Transverse colon (tissue), 4 donors: Measurements from ENCODE around the gene NAA80. TPM values are rescaled to one million over a fixed set of nuclear protein-coding genes. Genes with fewer than 3 reads are reported as not detected.

Experiments
- DNase-seq: peaks from one replicate; pipeline ENCODE4 v3.0.0-alpha.2; 2019
- H3K27ac ChIP-seq, 4 donors: fragments of 200-600 bp; sonication (generic); 2 replicates each; pipeline ENCODE4 v1.5.1; 2016 to 2018; ENCODE audit warnings: inconsistent platforms in 4 of 4
- H3K27me3 ChIP-seq: fragments of 200-600 bp; sonication (generic); 2 replicates; pipeline ENCODE4 v1.5.1; 2017; ENCODE audit warnings: inconsistent platforms
- H3K36me3 ChIP-seq, 4 donors: fragments of 200-600 bp; sonication (generic); 2 replicates each; pipeline ENCODE4 v1.5.1; 2017 to 2019; ENCODE audit warnings: inconsistent platforms in 4 of 4
- H3K4me1 ChIP-seq, 4 donors: fragments of 200-600 bp; sonication (generic); 2 replicates each; pipeline ENCODE4 v1.5.1; 2017 to 2020; ENCODE audit warnings: inconsistent platforms in 4 of 4
- H3K4me3 ChIP-seq, 4 donors: fragments of 200-600 bp; sonication (generic); 1 replicate in 1 of 4; 2 replicates in 3 of 4; pipeline versions ENCODE4 v1.5.1 to v1.6.1; 2017 to 2019; ENCODE audit warnings: inconsistent platforms in 4 of 4
- H3K9me3 ChIP-seq, 2 donors: fragments of 200-600 bp; sonication (generic); 2 replicates each; pipeline ENCODE4 v1.5.1; 2017 to 2019; ENCODE audit warnings: inconsistent platforms in 2 of 2
- CTCF ChIP-seq, 5 experiments: fragments of 200-600 bp in 3 of 5; fragments of 450-650 bp in 2 of 5; sonication (generic) in 3 of 5; IDR thresholded peaks; 1 replicate in 2 of 5; 2 replicates in 3 of 5; pipeline ENCODE4 v1.5.1; 2016 to 2017; ENCODE audit warnings: antibody characterized with exemption in 5 of 5, inconsistent platforms in 3 of 5, mild to moderate bottlenecking in 2 of 5, moderate library complexity in 1 of 5
- EP300 ChIP-seq: sonication (generic); formaldehyde crosslinking; IDR thresholded peaks from one replicate; pipeline ENCODE4 v1.6.1; 2017; ENCODE audit warnings: antibody characterized with exemption, low read depth
- POLR2A ChIP-seq: fragments of 450-650 bp; IDR thresholded peaks from one replicate; pipeline ENCODE4 v1.6.1; 2016; ENCODE audit warnings: antibody characterized with exemption, mild to moderate bottlenecking, moderate library complexity
- POLR2AphosphoS5 ChIP-seq, 3 donors: sonication (generic); formaldehyde crosslinking; IDR thresholded peaks; one replicate each; pipeline ENCODE4 v1.6.1; 2016; ENCODE audit warnings: antibody characterized with exemption in 3 of 3
- WGBS, 2 donors: methylation state at CpG; one replicate each; pipeline ENCODE4 v1.1.5; 2018; ENCODE audit warnings: low coverage in 1 of 2; 5-methylcytosine and 5-hydroxymethylcytosine counted together
- in situ Hi-C, 4 donors: fragments of 200-750 bp; cut with MboI; loops; one replicate each; pipeline versions ENCODE4 v1.15.0 to v1.15.1; 2017; ENCODE audit warnings: low sequenced_read_pairs in 3 of 4, low pct_ligation_motif_present in 1 of 4, low pct_unique_long_range_greater_than_20kb in 1 of 4
- intact Hi-C: fragments of 100-400 bp; cut with DNase I; formaldehyde crosslinking; loops from one replicate; pipeline ENCODE4 v1.15.1; 2023; ENCODE audit warnings: low total_unique reads
- total RNA-seq, 4 donors: library from RNA; depleted of rRNA; stranded (reverse); fragments of >200 nt; gene quantifications; one replicate each; pipeline ENCODE4 v1.1.0, GENCODE V29; 2016

NAA80 gene
- total RNA-seq, 4 donors from 2014 or later = 5.2 to 13.0 (median 7.8) TPM

DNA sequence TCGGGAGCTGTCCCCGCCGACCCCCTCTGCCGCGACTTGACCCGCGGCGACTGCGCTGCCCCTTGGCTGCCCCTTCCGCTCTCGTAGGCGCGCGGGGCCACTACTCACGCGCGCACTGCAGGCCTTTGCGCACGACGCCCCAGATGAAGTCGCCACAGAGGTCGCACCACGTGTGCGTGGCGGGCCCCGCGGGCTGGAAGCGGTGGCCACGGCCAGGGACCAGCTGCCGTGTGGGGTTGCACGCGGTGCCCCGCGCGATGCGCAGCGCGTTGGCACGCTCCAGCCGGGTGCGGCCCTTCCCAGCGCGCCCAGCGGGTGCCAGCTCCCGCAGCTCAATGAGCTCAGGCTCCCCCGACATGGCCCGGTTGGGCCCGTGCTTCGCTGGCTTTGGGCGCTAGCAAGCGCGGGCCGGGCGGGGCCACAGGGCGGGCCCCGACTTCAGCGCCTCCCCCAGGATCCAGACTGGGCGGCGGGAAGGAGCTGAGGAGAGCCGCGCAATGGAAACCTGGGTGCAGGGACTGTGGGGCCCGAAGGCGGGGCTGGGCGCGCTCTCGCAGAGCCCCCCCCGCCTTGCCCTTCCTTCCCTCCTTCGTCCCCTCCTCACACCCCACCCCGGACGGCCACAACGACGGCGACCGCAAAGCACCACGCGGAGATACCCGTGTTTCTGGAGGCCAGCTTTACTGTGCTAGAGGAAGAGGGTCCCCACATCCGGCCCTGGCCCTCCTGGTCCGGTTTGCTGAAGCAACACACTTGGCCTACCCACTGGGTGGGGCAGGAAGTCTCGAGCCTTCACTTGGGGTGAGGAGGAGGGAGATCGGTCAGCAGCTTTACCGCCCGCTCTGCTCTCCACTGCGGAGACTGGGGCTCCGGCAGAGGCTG is 41.5 kb upstream of the NAA80 start, which contains the start of gene RASSF1:
Gene RASSF1, minus strand, starts transcription at position 389 of the 882 bp plus-strand sequence. Its CDS starts 31 bp downstream, at position 358.
- intact Hi-C loops (loop anchor here (10.0 kb wide), 1 partner anchor 204 kb away; no protein-coding TSS in a partner anchor), in situ Hi-C loops (loop anchor here in 1 of 4 donors (10.0 kb wide), 1 partner anchor 194 kb away; no protein-coding TSS in a partner anchor)
- Histone ChIP-seq H3K9me3 (no peaks in the 10 kb centered on the region), H3K27me3 (no peaks in the 10 kb centered on the region), H3K4me3 (peak within 1 kb of the TSS; percentile 35 to 62 (median 44)), H3K27ac (peak within 1 kb of the TSS; percentile 93 to 99 (median 98)), H3K36me3 (no peaks in the 10 kb centered on the region), H3K4me1 (peaks cover 18 to 55% (median 42%) of the 10 kb centered on the region in 4 donors)
- DNase-seq = peak; percentile 80
- WGBS, 2 donors = 7% methylated on average over 63 of the region's 85 CpGs; no CpG with 5 or more reads in 1 of the 2 donors
- TF ChIP-seq CTCF (IDR thresholded peaks at IDR 0.05) (no peak), POLR2A (peak; percentile 51), POLR2AphosphoS5 (IDR thresholded peaks at IDR 0.05) (peak; percentile 29 to 53 (median 36)), EP300 (no peak)

DNA sequence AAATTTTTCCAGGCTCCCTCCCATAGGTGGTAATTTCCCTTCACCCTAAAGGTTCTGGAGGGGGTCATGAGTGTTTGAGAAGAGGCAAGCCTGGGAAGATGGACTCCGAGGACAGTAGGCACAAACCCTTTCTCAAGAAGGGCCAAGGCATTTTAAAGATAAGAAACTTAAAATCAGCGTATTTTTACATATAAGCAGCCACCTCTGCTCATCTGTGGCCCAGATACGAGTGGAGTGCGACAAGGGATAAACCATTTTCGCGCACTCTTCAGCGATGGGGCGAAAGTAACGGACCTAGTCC is 40.9 kb upstream of the NAA80 start:
- 34 to 39% methylated on average over 2 to 9 of the region's 9 CpGs for WGBS, 2 donors
- H3K4me1 ChIP-seq = peaks cover 18 to 55% (median 42%) of the 10 kb centered on the region in 4 donors
- peak overlapping the region; percentile 35 to 62 (median 44) for H3K4me3 ChIP-seq
- H3K9me3 ChIP-seq = no peaks in the 10 kb centered on the region
- H3K27ac ChIP-seq = peak overlapping the region; percentile 93 to 99 (median 98)
- no peak for DNase-seq
- TF ChIP-seq POLR2AphosphoS5 (IDR thresholded peaks at IDR 0.05) (no peak), CTCF (IDR thresholded peaks at IDR 0.05) (no peak), POLR2A (no peak), EP300 (no peak)
- in situ Hi-C loops = loop anchor here in 1 of 4 donors (10.0 kb wide), 1 partner anchor 195 kb away; no protein-coding TSS in a partner anchor
- H3K36me3 ChIP-seq = no peaks in the 10 kb centered on the region
- intact Hi-C loops = loop anchor here (10.0 kb wide), 1 partner anchor 205 kb away; no protein-coding TSS in a partner anchor
- no peaks in the 10 kb centered on the region for H3K27me3 ChIP-seq

GRCh38 chr3:50339485-50340146 is 40.4 kb upstream of the NAA80 start:
- Histone ChIP-seq H3K27me3 (no peaks in the 10 kb centered on the region), H3K36me3 (no peaks in the 10 kb centered on the region), H3K4me1 (peaks cover 22 to 58% (median 45%) of the 10 kb centered on the region in 4 donors), H3K27ac (peak overlapping the region; percentile 93 to 99 (median 98)), H3K4me3 (peak overlapping the region in 3 of 4 donors; percentile 35 to 62 (median 51)), H3K9me3 (no peaks in the 10 kb centered on the region)
- TF ChIP-seq CTCF (IDR thresholded peaks at IDR 0.05) (no peak), EP300 (no peak), POLR2A (no peak), POLR2AphosphoS5 (IDR thresholded peaks at IDR 0.05) (no peak)
- in situ Hi-C loops = loop anchor here in 1 of 4 donors (10.0 kb wide), 1 partner anchor 195 kb away; no protein-coding TSS in a partner anchor
- intact Hi-C loops = loop anchor here (10.0 kb wide), 2 partner anchors 205 to 1945 kb away; partner anchors contain the start of gene GLYCTK
- WGBS, 2 donors = 64 to 75% methylated on average over 10 to 14 of the region's 14 CpGs
- no peak for DNase-seq
